Keratinocyte (primary cell): Measurements from ENCODE around the gene ZNF665. TPM values are rescaled to one million over a fixed set of nuclear protein-coding genes. Genes with fewer than 3 reads are reported as not detected.
A peak's percentile ranks its signal among the peaks of the same experiment; 100 is the strongest.

Experiments
- DNase-seq: peaks from one replicate; pipeline ENCODE4 v3.0.0-alpha.2; 2011; ENCODE audit warnings: low read depth, missing footprints, low spot score
- FAIRE-seq: peaks from 2 replicates; lab custom pipeline; 2011; peaks lifted over from hg19 to GRCh38; lab: Jason Lieb, UNC
- H2AFZ ChIP-seq: 2 replicates; pipeline ENCODE4 v1.6.0; 2012; ENCODE audit warnings: low read length, control low read depth, inconsistent platforms; ENCODE audit not compliant: control insufficient read depth
- H3K27ac ChIP-seq: 2 replicates; pipeline ENCODE4 v1.5.1; 2011; ENCODE audit warnings: low read length; ENCODE audit not compliant: control insufficient read depth, insufficient read depth
- H3K27me3 ChIP-seq: 3 replicates; pipeline ENCODE4 v1.6.0; 2011; ENCODE audit warnings: low read length; ENCODE audit not compliant: control insufficient read depth, insufficient read depth; ENCODE audit errors: extremely low read depth
- H3K36me3 ChIP-seq, 2 experiments: 2 replicates in 1 of 2; 3 replicates in 1 of 2; pipeline ENCODE4 v1.5.1; 2011; ENCODE audit warnings: low read length in 2 of 2, mild to moderate bottlenecking in 1 of 2; ENCODE audit not compliant: control insufficient read depth in 2 of 2, insufficient read depth in 2 of 2; ENCODE audit errors: extremely low read depth in 1 of 2
- H3K4me1 ChIP-seq: 3 replicates; pipeline ENCODE4 v1.5.1; 2011; ENCODE audit warnings: low read length; ENCODE audit not compliant: control insufficient read depth, insufficient read depth; ENCODE audit errors: extremely low read depth
- H3K4me2 ChIP-seq: 3 replicates; pipeline ENCODE4 v1.6.0; 2011; ENCODE audit warnings: low read depth, low read length; ENCODE audit not compliant: control insufficient read depth, insufficient read depth; ENCODE audit errors: extremely low read depth
- H3K4me3 ChIP-seq, 3 experiments: fragments of 200-600 bp in 1 of 3; sonication (generic) in 1 of 3; 2 replicates in 2 of 3; 3 replicates in 1 of 3; pipeline ENCODE4 v1.5.1; 2011 to 2016; ENCODE audit warnings: low read length in 3 of 3, mild to moderate bottlenecking in 3 of 3, control low read depth in 2 of 3, inconsistent platforms in 1 of 3, low read depth in 1 of 3, mixed read lengths in 1 of 3, mixed run types in 1 of 3, moderate library complexity in 1 of 3; ENCODE audit not compliant: control insufficient read depth in 2 of 3, insufficient read depth in 2 of 3; ENCODE audit errors: extremely low read depth in 1 of 3
- H3K79me2 ChIP-seq: 2 replicates; pipeline ENCODE4 v1.6.0; 2012; ENCODE audit warnings: low read length; ENCODE audit not compliant: control insufficient read depth, insufficient read depth
- H3K9ac ChIP-seq: 3 replicates; pipeline ENCODE4 v1.6.0; 2011; ENCODE audit warnings: low read length; ENCODE audit not compliant: control insufficient read depth, insufficient read depth; ENCODE audit errors: extremely low read depth
- H3K9me1 ChIP-seq: 3 replicates; pipeline ENCODE4 v1.6.0; 2011; ENCODE audit warnings: low read length; ENCODE audit not compliant: control insufficient read depth, insufficient read depth; ENCODE audit errors: extremely low read depth
- H3K9me3 ChIP-seq: 2 replicates; pipeline ENCODE4 v1.5.1; 2012; ENCODE audit warnings: low read depth, low read length; ENCODE audit not compliant: control insufficient read depth
- H4K20me1 ChIP-seq: 3 replicates; pipeline ENCODE4 v1.6.0; 2011; ENCODE audit warnings: low read length; ENCODE audit not compliant: control insufficient read depth, insufficient read depth; ENCODE audit errors: extremely low read depth
- CTCF ChIP-seq, 3 experiments: IDR thresholded peaks in 1 of 3; conservative IDR thresholded peaks in 1 of 3; optimal IDR thresholded peaks in 1 of 3; 2 replicates in 2 of 3; 3 replicates in 1 of 3; pipeline versions ENCODE3 to v1.5.1; 2011; ENCODE audit warnings: low read length in 3 of 3, mild to moderate bottlenecking in 3 of 3, moderate library complexity in 2 of 3, control low read depth in 1 of 3, inconsistent platforms in 1 of 3; ENCODE audit not compliant: insufficient read depth in 2 of 3; ENCODE audit errors: extremely low read depth in 1 of 3
- EZH2 ChIP-seq: IDR thresholded peaks from one replicate; pipeline ENCODE4 v1.6.1; 2012; ENCODE audit warnings: inconsistent platforms, mild to moderate bottlenecking, low read length, moderate library complexity
- dilution Hi-C: fragments of 300-500 bp; cut with MboI; formaldehyde crosslinking; loops from one replicate; pipeline ENCODE4 v1.7.0; 2020; ENCODE audit warnings: low sequenced_read_pairs; ENCODE audit not compliant: extremely low pct_ligation_motif_present
- polyA plus RNA-seq, 5 experiments: library from polyadenylated mRNA; depleted of rRNA in 3 of 5; stranded (reverse) in 3 of 5; stranded (forward) in 1 of 5; unstranded in 1 of 5; fragments of >200 nt; gene quantifications; 1 replicate in 1 of 5; 2 replicates in 3 of 5; 3 replicates in 1 of 5; pipeline versions ENCODE4 v1.2.1 to v1.2.3, GENCODE V29; 2011 to 2012; ENCODE audit warnings: missing spikeins in 2 of 5, low read depth in 1 of 5, low replicate concordance in 1 of 5

ZNF665 gene
- polyA plus RNA-seq, 1 donor (not counting 4 experiments of a cell fraction or from before 2014, with no cell fraction given): 2.7 TPM

GRCh38 chr19:53131727-53132126 is 61.4 kb downstream of the ZNF665 start:
- no peaks in the 10 kb centered on the region for H3K27me3 ChIP-seq
- no peaks in the 10 kb centered on the region for H3K9me1 ChIP-seq
- no peaks in the 10 kb centered on the region for H3K36me3 ChIP-seq
- no peaks in the 10 kb centered on the region for H3K9me3 ChIP-seq
- no peaks in the 10 kb centered on the region for H3K4me1 ChIP-seq
- peak overlapping the region; percentile 53 to 74 (median 72) for H3K4me3 ChIP-seq
- dilution Hi-C loops: no loop called here
- H3K9ac ChIP-seq: peak overlapping the region; percentile 60
- TF ChIP-seq CTCF (optimal IDR thresholded peaks at IDR 0.05 in 1 of 3, IDR thresholded peaks at IDR 0.05 in 1 of 3, conservative IDR thresholded peaks at IDR 0.05 in 1 of 3; ENCODE audit: extremely low read depth in 1 of 3, insufficient read depth in 2 of 3, low read length in 3 of 3) (no peak), EZH2 (no peak)
- peaks cover 2% of the 10 kb centered on the region for H3K79me2 ChIP-seq
- H3K27ac ChIP-seq: no peak overlapping the region
- no peaks in the 10 kb centered on the region for H4K20me1 ChIP-seq
- DNase-seq (no peak), FAIRE-seq (no peak)
- peak overlapping the region; percentile 83 for H3K4me2 ChIP-seq
- H2AFZ ChIP-seq: no peak overlapping the region

GRCh38 chr19:53131085-53131590 is 62.0 kb downstream of the ZNF665 start:
- H3K4me1 ChIP-seq: no peaks in the 10 kb centered on the region
- no peak for FAIRE-seq
- no peaks in the 10 kb centered on the region for H3K9me3 ChIP-seq
- no peaks in the 10 kb centered on the region for H3K9me1 ChIP-seq
- H4K20me1 ChIP-seq: no peaks in the 10 kb centered on the region
- H3K79me2 ChIP-seq: peaks cover 2% of the 10 kb centered on the region
- no peaks in the 10 kb centered on the region for H3K27me3 ChIP-seq
- no peak overlapping the region for H2AFZ ChIP-seq
- no peak for DNase-seq
- dilution Hi-C loops: no loop called here
- TF ChIP-seq CTCF (optimal IDR thresholded peaks at IDR 0.05 in 1 of 3, IDR thresholded peaks at IDR 0.05 in 1 of 3, conservative IDR thresholded peaks at IDR 0.05 in 1 of 3; ENCODE audit: extremely low read depth in 1 of 3, insufficient read depth in 2 of 3, low read length in 3 of 3) (no peak), EZH2 (no peak)
- H3K36me3 ChIP-seq: no peaks in the 10 kb centered on the region
- H3K4me3 ChIP-seq: no peak overlapping the region
- no peak overlapping the region for H3K4me2 ChIP-seq
- H3K9ac ChIP-seq: no peak overlapping the region
- H3K27ac ChIP-seq: no peak overlapping the region
